Stomach (tissue), 4 donors: ENCODE measurements around the gene NDUFS5.

ENCODE experiments used
- CTCF ChIP-seq, 7 experiments: fragments of 450-650 bp in 4 of 7; fragments of 200-600 bp in 3 of 7; sonication (generic) in 3 of 7; IDR thresholded peaks; one replicate each; pipeline ENCODE4 v1.5.1; 2016 to 2019; ENCODE audit warnings: antibody characterized with exemption in 7 of 7, control low read depth in 2 of 7, mild to moderate bottlenecking in 1 of 7
- POLR2A ChIP-seq, 4 donors: fragments of 450-650 bp; IDR thresholded peaks; one replicate each; pipeline ENCODE4 v1.6.1; 2016; ENCODE audit warnings: antibody characterized with exemption in 4 of 4, control low read depth in 2 of 4, mild to moderate bottlenecking in 1 of 4, moderate library complexity in 1 of 4

- TF ChIP-seq CTCF (IDR thresholded peaks at IDR 0.05) (no peak), POLR2A (IDR thresholded peaks at IDR 0.05) (no peak)
These were observed 22.4 kb upstream of the NDUFS5 start for GRCh38 chr1:39003794-39004193.
